Sigmoid colon (tissue), 7 donors: ENCODE measurements around the gene KCNK3. TPM values are rescaled to one million over a fixed set of nuclear protein-coding genes. Genes with fewer than 3 reads are reported as not detected.

Source experiments
- DNase-seq: peaks from one replicate; pipeline ENCODE4 v3.0.0-alpha.2; 2019
- H3K27ac ChIP-seq, 4 donors: fragments of 200-600 bp; sonication (generic); one replicate each; pipeline ENCODE4 v1.5.1; 2016 to 2019; ENCODE audit warnings: mild to moderate bottlenecking in 1 of 4
- H3K27me3 ChIP-seq, 3 donors: fragments of 200-600 bp; sonication (generic); one replicate each; pipeline ENCODE4 v1.5.1; 2019; ENCODE audit warnings: mild to moderate bottlenecking in 1 of 3
- H3K36me3 ChIP-seq, 4 donors: fragments of 200-600 bp; sonication (generic); one replicate each; pipeline ENCODE4 v1.5.1; 2016 to 2019
- H3K4me1 ChIP-seq, 4 donors: fragments of 200-600 bp; sonication (generic); one replicate each; pipeline ENCODE4 v1.5.1; 2017 to 2019
- H3K4me3 ChIP-seq, 4 donors: fragments of 200-600 bp; sonication (generic); one replicate each; pipeline ENCODE4 v1.5.1; 2017 to 2019; ENCODE audit warnings: mild to moderate bottlenecking in 2 of 4, moderate library complexity in 1 of 4
- H3K9me3 ChIP-seq, 4 donors: fragments of 200-600 bp in 3 of 4; sonication (generic) in 3 of 4; one replicate each; pipeline versions ENCODE4 v1.5.1 to v1.6.1; 2013 to 2019
- EP300 ChIP-seq, 4 donors: sonication (generic); formaldehyde crosslinking; IDR thresholded peaks; one replicate each; pipeline ENCODE4 v1.6.1; 2017; ENCODE audit warnings: antibody characterized with exemption in 4 of 4
- POLR2A ChIP-seq, 2 donors: fragments of 450-650 bp; IDR thresholded peaks; one replicate each; pipeline ENCODE4 v1.6.1; 2016; ENCODE audit warnings: antibody characterized with exemption in 2 of 2, mild to moderate bottlenecking in 2 of 2, moderate library complexity in 2 of 2
- POLR2AphosphoS5 ChIP-seq, 4 donors: sonication (generic); formaldehyde crosslinking; IDR thresholded peaks; one replicate each; pipeline ENCODE4 v1.6.1; 2017; ENCODE audit warnings: antibody characterized with exemption in 4 of 4
- WGBS, 2 donors: extraction: QIAGEN DNeasy Blood & Tissue Kit; methylation state at CpG; one replicate each; pipeline ENCODE4 v1.1.7; 2013; 5-methylcytosine and 5-hydroxymethylcytosine counted together
- intact Hi-C: fragments of 100-400 bp; cut with DNase I; formaldehyde crosslinking; loops from one replicate; pipeline ENCODE4 v1.15.1; 2023
- polyA plus RNA-seq, 3 donors: library from polyadenylated mRNA; stranded (reverse); fragments of 200-250 nt; gene quantifications; one replicate each; pipeline ENCODE4 v1.2.3, GENCODE V29; 2013
- total RNA-seq, 4 donors: library from RNA; depleted of rRNA; stranded (reverse); fragments of >200 nt; gene quantifications; one replicate each; pipeline ENCODE4 v1.1.0, GENCODE V29; 2016
- TF ChIP-seq, protein P1 (sequence below), 4 experiments: fragments of 450-650 bp in 3 of 4; fragments of 200-600 bp in 1 of 4; IDR thresholded peaks; one replicate each; pipeline ENCODE4 v1.5.1; 2016 to 2019; ENCODE audit warnings: antibody characterized with exemption in 4 of 4, mild to moderate bottlenecking in 3 of 4, moderate library complexity in 2 of 4
- donor health status: healthy with polysubstance abuse.
- donor health status: Bipolar disorder and iron deficiency.
- donor health status: healthy.

The KCNK3 gene
- total and polyA plus RNA-seq, 7 donors = under 0.01 to 12.2 (median 2.9) TPM

DNA sequence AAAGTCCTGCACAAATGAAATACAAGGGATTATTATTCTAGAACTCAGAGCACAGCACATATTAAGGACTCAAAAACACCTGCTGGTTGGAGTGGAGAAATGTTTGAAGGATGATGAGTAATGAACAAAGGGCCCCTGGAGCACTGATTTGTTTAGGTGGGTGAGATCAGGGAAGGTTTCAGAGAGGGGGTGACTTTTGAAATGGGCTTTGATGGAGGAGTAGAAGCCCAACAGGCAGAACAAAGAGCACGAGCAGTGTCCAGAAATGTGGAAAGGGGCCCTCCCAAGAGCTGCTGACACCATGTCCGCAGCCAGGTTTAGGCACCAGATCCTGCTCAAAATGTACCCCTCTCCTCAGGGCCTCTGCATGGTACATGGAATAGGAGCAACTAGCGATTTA, 23.8 kb downstream of the KCNK3 start:
- H3K4me3 ChIP-seq = no peak overlapping the region
- H3K36me3 ChIP-seq = no peaks in the 10 kb centered on the region
- 93% methylated on average over 3 of the region's 3 CpGs for WGBS, 2 donors
- H3K9me3 ChIP-seq = no peaks in the 10 kb centered on the region
- H3K27ac ChIP-seq = no peak overlapping the region
- H3K4me1 ChIP-seq = peaks cover 0 to 60% (median 49%) of the 10 kb centered on the region in 4 donors
- no peaks in the 10 kb centered on the region for H3K27me3 ChIP-seq
- intact Hi-C loops = no loop called here
- TF ChIP-seq POLR2A (IDR thresholded peaks at IDR 0.05) = no peak
- TF ChIP-seq EP300 (IDR thresholded peaks at IDR 0.05) = no peak
- TF ChIP-seq, protein P1, sequence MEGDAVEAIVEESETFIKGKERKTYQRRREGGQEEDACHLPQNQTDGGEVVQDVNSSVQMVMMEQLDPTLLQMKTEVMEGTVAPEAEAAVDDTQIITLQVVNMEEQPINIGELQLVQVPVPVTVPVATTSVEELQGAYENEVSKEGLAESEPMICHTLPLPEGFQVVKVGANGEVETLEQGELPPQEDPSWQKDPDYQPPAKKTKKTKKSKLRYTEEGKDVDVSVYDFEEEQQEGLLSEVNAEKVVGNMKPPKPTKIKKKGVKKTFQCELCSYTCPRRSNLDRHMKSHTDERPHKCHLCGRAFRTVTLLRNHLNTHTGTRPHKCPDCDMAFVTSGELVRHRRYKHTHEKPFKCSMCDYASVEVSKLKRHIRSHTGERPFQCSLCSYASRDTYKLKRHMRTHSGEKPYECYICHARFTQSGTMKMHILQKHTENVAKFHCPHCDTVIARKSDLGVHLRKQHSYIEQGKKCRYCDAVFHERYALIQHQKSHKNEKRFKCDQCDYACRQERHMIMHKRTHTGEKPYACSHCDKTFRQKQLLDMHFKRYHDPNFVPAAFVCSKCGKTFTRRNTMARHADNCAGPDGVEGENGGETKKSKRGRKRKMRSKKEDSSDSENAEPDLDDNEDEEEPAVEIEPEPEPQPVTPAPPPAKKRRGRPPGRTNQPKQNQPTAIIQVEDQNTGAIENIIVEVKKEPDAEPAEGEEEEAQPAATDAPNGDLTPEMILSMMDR (IDR thresholded peaks at IDR 0.05) = no peak
- no peak for TF ChIP-seq POLR2AphosphoS5 (IDR thresholded peaks at IDR 0.05)
- no peak for DNase-seq

DNA sequence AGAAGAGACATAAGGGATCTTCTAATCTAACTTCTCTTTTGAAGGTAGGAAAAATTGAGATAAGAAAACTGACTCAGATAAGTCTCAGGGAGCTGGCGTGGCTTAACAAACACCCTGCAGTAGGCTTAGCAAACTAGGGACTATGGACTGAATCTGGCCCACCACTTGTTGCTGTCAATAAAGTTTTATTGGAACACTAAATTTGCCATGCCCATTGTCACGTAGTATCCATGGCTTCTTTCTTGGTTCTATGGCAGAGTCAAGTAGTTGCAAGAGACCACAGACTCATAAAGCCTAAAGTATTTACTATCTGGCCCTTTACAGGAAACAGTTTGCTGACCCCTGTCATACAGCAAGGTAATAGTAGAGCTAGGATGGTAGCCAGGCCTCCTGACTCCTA, 24.2 kb downstream of the KCNK3 start:
- intact Hi-C loops = no loop called here
- H3K4me1 ChIP-seq = peaks cover 0 to 60% (median 50%) of the 10 kb centered on the region in 4 donors
- no peak overlapping the region for H3K27ac ChIP-seq
- TF ChIP-seq, protein P1 (IDR thresholded peaks at IDR 0.05) = no peak
- TF ChIP-seq EP300 (IDR thresholded peaks at IDR 0.05) (no peak), POLR2A (IDR thresholded peaks at IDR 0.05) (no peak), POLR2AphosphoS5 (IDR thresholded peaks at IDR 0.05) (no peak)
- 70 to 87% methylated on average over 2 of the region's 2 CpGs for WGBS, 2 donors
- no peaks in the 10 kb centered on the region for H3K9me3 ChIP-seq
- no peaks in the 10 kb centered on the region for H3K36me3 ChIP-seq
- no peaks in the 10 kb centered on the region for H3K27me3 ChIP-seq
- no peak for DNase-seq
- H3K4me3 ChIP-seq = no peak overlapping the region

DNA sequence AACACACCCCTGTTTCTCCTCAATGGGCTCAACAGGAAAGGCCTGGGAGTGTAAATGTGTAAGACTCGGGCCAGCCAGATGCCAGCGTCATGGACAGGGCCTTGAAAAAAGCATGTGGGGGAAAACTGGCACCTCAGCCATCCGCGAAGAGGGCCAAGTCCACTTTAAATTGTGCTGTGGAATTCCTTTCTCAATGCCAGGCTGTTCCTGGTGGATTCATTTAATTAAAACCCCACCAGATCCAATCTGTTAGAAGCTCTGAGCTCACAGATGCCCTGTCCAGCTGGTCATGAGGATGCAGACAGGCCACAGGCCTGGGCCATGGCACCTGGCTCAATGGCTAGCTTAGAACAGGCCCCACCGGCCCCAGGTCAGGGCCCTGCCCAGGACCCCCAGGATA, 24.8 kb downstream of the KCNK3 start:
- peaks cover 0 to 60% (median 47%) of the 10 kb centered on the region in 4 donors for H3K4me1 ChIP-seq
- H3K27me3 ChIP-seq = no peaks in the 10 kb centered on the region
- H3K36me3 ChIP-seq = no peaks in the 10 kb centered on the region
- no peak for DNase-seq
- no peak overlapping the region for H3K4me3 ChIP-seq
- H3K9me3 ChIP-seq = no peaks in the 10 kb centered on the region
- 75 to 83% methylated on average over 5 of the region's 5 CpGs for WGBS, 2 donors
- H3K27ac ChIP-seq = peak overlapping the region in 1 of 4 donors; percentile 38
- intact Hi-C loops = no loop called here
- TF ChIP-seq EP300 (IDR thresholded peaks at IDR 0.05) (no peak), POLR2AphosphoS5 (IDR thresholded peaks at IDR 0.05) (no peak), POLR2A (IDR thresholded peaks at IDR 0.05) (no peak)
- TF ChIP-seq, protein P1 (IDR thresholded peaks at IDR 0.05) = no peak

- Histone ChIP-seq H3K9me3 (no peaks in the 10 kb centered on the region), H3K27ac (peak overlapping the region in 3 of 4 donors; percentile 65 to 87 (median 80)), H3K4me1 (peaks cover 0 to 53% (median 44%) of the 10 kb centered on the region in 4 donors), H3K36me3 (no peaks in the 10 kb centered on the region), H3K4me3 (no peak overlapping the region), H3K27me3 (no peaks in the 10 kb centered on the region)
- DNase-seq = no peak
- TF ChIP-seq POLR2A (IDR thresholded peaks at IDR 0.05) (no peak), EP300 (IDR thresholded peaks at IDR 0.05) (peak; percentile 10 to 67 (median 53)), POLR2AphosphoS5 (IDR thresholded peaks at IDR 0.05) (peak; percentile 58 to 69 (median 66))
- intact Hi-C loops = no loop called here
- 78 to 87% methylated on average over 6 of the region's 6 CpGs for WGBS, 2 donors
Measured at GRCh38 chr2:26718949-26719686, 26.6 kb downstream of the KCNK3 start.

DNA sequence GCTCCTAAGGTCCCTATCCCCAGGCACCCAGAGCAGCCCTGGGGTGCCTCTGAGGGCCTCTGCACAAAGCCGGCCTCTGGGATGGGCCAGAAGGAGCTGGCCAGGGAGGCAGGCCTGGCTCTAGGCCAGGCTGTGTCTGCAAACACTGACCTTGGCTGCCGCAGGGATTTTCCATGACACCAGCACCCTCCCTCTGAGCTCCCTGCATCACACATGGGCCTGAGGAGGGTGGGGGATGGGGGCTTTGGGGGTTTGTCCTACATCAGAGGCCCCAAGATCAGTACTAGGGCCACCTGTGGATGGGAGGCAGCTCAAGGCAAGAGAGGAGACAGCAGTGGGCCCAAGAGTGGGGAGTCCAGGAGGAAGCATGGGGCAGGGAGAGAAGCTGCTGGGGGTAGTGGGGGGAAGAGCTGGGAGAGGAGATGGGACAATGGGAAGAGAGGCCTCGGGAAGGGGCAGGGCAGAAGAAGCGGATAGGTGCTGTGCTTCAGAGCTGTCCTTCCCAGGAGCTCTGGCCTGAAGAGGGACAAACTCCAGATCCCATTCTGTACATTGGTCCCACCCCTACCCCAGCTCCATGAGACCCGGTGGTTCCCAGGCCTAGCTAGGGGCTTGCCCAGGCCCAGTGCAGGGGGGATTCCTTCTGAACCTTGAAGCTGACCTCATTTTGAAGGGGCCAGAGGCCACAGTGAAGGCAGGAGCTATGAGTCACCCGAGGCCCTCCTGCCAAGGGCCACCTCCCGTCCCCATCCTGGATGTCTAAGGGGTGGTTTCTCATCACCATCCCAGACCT, 28.0 kb downstream of the KCNK3 start:
- Histone ChIP-seq H3K4me3 (no peak overlapping the region), H3K27me3 (no peaks in the 10 kb centered on the region), H3K4me1 (peaks cover 0 to 65% (median 58%) of the 10 kb centered on the region in 4 donors), H3K36me3 (no peaks in the 10 kb centered on the region), H3K27ac (peak overlapping the region; percentile 65 to 87 (median 74)), H3K9me3 (no peaks in the 10 kb centered on the region)
- peak; percentile 97 for DNase-seq
- WGBS, 2 donors = 42 to 59% methylated on average over 7 of the region's 7 CpGs
- TF ChIP-seq EP300 (IDR thresholded peaks at IDR 0.05) (peak; percentile 79 to 94 (median 90)), POLR2AphosphoS5 (IDR thresholded peaks at IDR 0.05) (peak; percentile 73 to 84 (median 74)), POLR2A (IDR thresholded peaks at IDR 0.05) (no peak)
- intact Hi-C loops = no loop called here
